Endothelial cell of umbilical vein (primary cell): ENCODE results near the gene NHLRC4. TPM values are rescaled to one million over a fixed set of nuclear protein-coding genes. Genes with fewer than 3 reads are reported as not detected.
A peak's percentile ranks its signal among the peaks of the same experiment; 100 is the strongest.

ENCODE experiments used
- BruUV-seq: library from RNA; stranded (reverse); fragments of 400-500 nt; replicated peaks from 2 replicates; lab custom pipeline; 2021; lab: Mats Ljungman, UMichigan
- CTCF ChIA-PET: fragments of 300-600, 350-600 bp; sonication (Branson Sonifier 250); formaldehyde crosslinking; loops from one replicate; lab custom pipeline; 2021; ENCODE audit warnings: antibody characterized with exemption, inconsistent platforms; lab: Charles Lee
- POLR2A ChIA-PET: fragments of 300-600, 350-600 bp; sonication (Branson Sonifier 250); formaldehyde crosslinking; loops from one replicate; lab custom pipeline; 2021; ENCODE audit warnings: antibody characterized with exemption, inconsistent platforms; lab: Charles Lee
- DNase-seq: peaks from one replicate; pipeline ENCODE4 v3.0.0-alpha.2; 2011; ENCODE audit warnings: low read depth, low spot score
- FAIRE-seq: peaks from 2 replicates; lab custom pipeline; 2011; peaks lifted over from hg19 to GRCh38; lab: Jason Lieb, UNC
- H2AFZ ChIP-seq: 2 replicates; pipeline ENCODE4 v1.6.0; 2012; ENCODE audit warnings: low read depth, low read length, control low read depth, inconsistent platforms
- H3K27ac ChIP-seq: 2 replicates; pipeline ENCODE4 v1.5.1; 2011; ENCODE audit warnings: low read depth, mild to moderate bottlenecking, control low read depth, low read length, moderate library complexity; ENCODE audit not compliant: insufficient read depth
- H3K27me3 ChIP-seq, 2 experiments: 2 replicates each; pipeline versions ENCODE4 v1.6.0 to v1.6.1; 2011; ENCODE audit warnings: low read length in 2 of 2, mixed read lengths in 1 of 2; ENCODE audit not compliant: control insufficient read depth in 2 of 2, insufficient read depth in 2 of 2
- H3K36me3 ChIP-seq, 2 experiments: 2 replicates in 1 of 2; 3 replicates in 1 of 2; pipeline ENCODE4 v1.5.1; 2011; ENCODE audit warnings: low read length in 2 of 2, mild to moderate bottlenecking in 1 of 2, moderate library complexity in 1 of 2; ENCODE audit not compliant: control insufficient read depth in 2 of 2, insufficient read depth in 2 of 2; ENCODE audit errors: extremely low read depth in 1 of 2
- H3K4me1 ChIP-seq: 3 replicates; pipeline ENCODE4 v1.5.1; 2011; ENCODE audit warnings: mild to moderate bottlenecking, low read length; ENCODE audit not compliant: control insufficient read depth, insufficient read depth; ENCODE audit errors: extremely low read depth
- H3K4me2 ChIP-seq: 2 replicates; pipeline ENCODE4 v1.6.1; 2011; ENCODE audit warnings: low read length, control low read depth, mixed read lengths; ENCODE audit not compliant: insufficient read depth
- H3K4me3 ChIP-seq, 3 experiments: fragments of 200-600 bp in 1 of 3; sonication (generic), shearing (Covaris generic) in 1 of 3; replicated peaks in 1 of 3; 2 replicates each; pipeline ENCODE4 v1.5.1; 2011 to 2016; ENCODE audit warnings: control low read depth in 3 of 3, low read length in 3 of 3, mild to moderate bottlenecking in 2 of 3, inconsistent platforms in 1 of 3, low read depth in 1 of 3, moderate library complexity in 1 of 3; ENCODE audit not compliant: insufficient read depth in 1 of 3
- H3K79me2 ChIP-seq: 2 replicates; pipeline ENCODE4 v1.6.0; 2012; ENCODE audit warnings: low read length, inconsistent platforms; ENCODE audit not compliant: control insufficient read depth, insufficient read depth
- H3K9ac ChIP-seq: replicated peaks from 2 replicates; pipeline ENCODE3; 2011; ENCODE audit warnings: low read length, control low read depth; ENCODE audit not compliant: insufficient read depth; ENCODE audit errors: extremely low read depth
- H3K9me1 ChIP-seq: replicated peaks from 3 replicates; pipeline ENCODE4 v1.6.0; 2011; ENCODE audit warnings: mild to moderate bottlenecking, low read length; ENCODE audit not compliant: control insufficient read depth, insufficient read depth; ENCODE audit errors: extremely low read depth
- H3K9me3 ChIP-seq: replicated peaks from 2 replicates; pipeline ENCODE4 v1.5.1; 2012; ENCODE audit warnings: low read length, inconsistent platforms; ENCODE audit not compliant: control insufficient read depth, insufficient read depth
- H4K20me1 ChIP-seq: replicated peaks from 2 replicates; pipeline ENCODE3; 2011; ENCODE audit warnings: mild to moderate bottlenecking, low read length; ENCODE audit not compliant: control insufficient read depth, insufficient read depth; ENCODE audit errors: extremely low read depth
- CTCF ChIP-seq, 2 donors: IDR thresholded peaks; 1 replicate in 1 of 2; 2 replicates in 1 of 2; pipeline ENCODE4 v1.5.1; 2011; ENCODE audit warnings: low read length in 2 of 2, mild to moderate bottlenecking in 2 of 2, moderate library complexity in 2 of 2, control low read depth in 1 of 2, inconsistent platforms in 1 of 2, low read depth in 1 of 2; ENCODE audit not compliant: insufficient read depth in 1 of 2; ENCODE audit errors: extremely low read depth in 1 of 2
- EZH2 ChIP-seq: IDR thresholded peaks from 2 replicates; pipeline ENCODE4 v1.6.1; 2012; ENCODE audit warnings: borderline replicate concordance, low read depth, mild to moderate bottlenecking, moderate library complexity, low read length, inconsistent platforms; ENCODE audit not compliant: severe bottlenecking
- FOS ChIP-seq: IDR thresholded peaks from 2 replicates; pipeline ENCODE4 v1.6.1; 2011; ENCODE audit warnings: mild to moderate bottlenecking, low read length, moderate library complexity, borderline replicate concordance; ENCODE audit not compliant: insufficient read depth
- GATA2 ChIP-seq: IDR thresholded peaks from 2 replicates; pipeline ENCODE4 v1.7.0; 2011; ENCODE audit warnings: low read depth, mild to moderate bottlenecking, moderate library complexity, mixed read lengths, low read length; ENCODE audit not compliant: insufficient read length, insufficient read depth
- JUN ChIP-seq: IDR thresholded peaks from 2 replicates; pipeline ENCODE4 v1.6.1; 2011; ENCODE audit warnings: borderline replicate concordance, low read depth; ENCODE audit not compliant: insufficient read length, insufficient read depth
- MAX ChIP-seq: IDR thresholded peaks from 2 replicates; pipeline ENCODE4 v1.6.1; 2011; ENCODE audit not compliant: insufficient read depth, insufficient read length
- MYC ChIP-seq: IDR thresholded peaks from one replicate; pipeline ENCODE4 v1.6.1; 2011; ENCODE audit warnings: mild to moderate bottlenecking, low read depth, low read length
- POLR2A ChIP-seq: IDR thresholded peaks from 2 replicates; pipeline ENCODE4 v1.6.1; 2012; ENCODE audit warnings: low read depth, mild to moderate bottlenecking, control low read depth, low read length
- POLR2AphosphoS5 ChIP-seq: IDR thresholded peaks from 2 replicates; pipeline ENCODE4 v1.6.1; 2012; ENCODE audit warnings: low read depth, mild to moderate bottlenecking, control low read depth, low read length, moderate library complexity; ENCODE audit not compliant: insufficient read depth
- dilution Hi-C: fragments of 300-500 bp; cut with MboI; formaldehyde crosslinking; loops from one replicate; pipeline ENCODE4 v1.15.0; 2019; ENCODE audit warnings: low sequenced_read_pairs; ENCODE audit not compliant: extremely low pct_ligation_motif_present
- intact Hi-C: fragments of 100-400 bp; cut with micrococcal nuclease; formaldehyde crosslinking; loops from one replicate; pipeline ENCODE4 v1.10.0; 2022
- polyA plus RNA-seq, 4 experiments: library from polyadenylated mRNA; depleted of rRNA in 3 of 4; stranded (reverse) in 3 of 4; unstranded in 1 of 4; fragments of >200 nt; gene quantifications; 2 replicates each; pipeline versions ENCODE4 v1.2.1 to v1.2.3, GENCODE V29; 2011 to 2012; ENCODE audit warnings: missing spikeins in 1 of 4
- total RNA-seq: library from RNA; stranded (reverse); gene quantifications from 2 replicates; pipeline ENCODE4 v1.2.3, GENCODE V29; 2021

Gene NHLRC4
- total and polyA plus RNA-seq, 2 donors (not counting 3 experiments of a cell fraction or from before 2014, with no cell fraction given) = 0.73 to 0.94 TPM

DNA sequence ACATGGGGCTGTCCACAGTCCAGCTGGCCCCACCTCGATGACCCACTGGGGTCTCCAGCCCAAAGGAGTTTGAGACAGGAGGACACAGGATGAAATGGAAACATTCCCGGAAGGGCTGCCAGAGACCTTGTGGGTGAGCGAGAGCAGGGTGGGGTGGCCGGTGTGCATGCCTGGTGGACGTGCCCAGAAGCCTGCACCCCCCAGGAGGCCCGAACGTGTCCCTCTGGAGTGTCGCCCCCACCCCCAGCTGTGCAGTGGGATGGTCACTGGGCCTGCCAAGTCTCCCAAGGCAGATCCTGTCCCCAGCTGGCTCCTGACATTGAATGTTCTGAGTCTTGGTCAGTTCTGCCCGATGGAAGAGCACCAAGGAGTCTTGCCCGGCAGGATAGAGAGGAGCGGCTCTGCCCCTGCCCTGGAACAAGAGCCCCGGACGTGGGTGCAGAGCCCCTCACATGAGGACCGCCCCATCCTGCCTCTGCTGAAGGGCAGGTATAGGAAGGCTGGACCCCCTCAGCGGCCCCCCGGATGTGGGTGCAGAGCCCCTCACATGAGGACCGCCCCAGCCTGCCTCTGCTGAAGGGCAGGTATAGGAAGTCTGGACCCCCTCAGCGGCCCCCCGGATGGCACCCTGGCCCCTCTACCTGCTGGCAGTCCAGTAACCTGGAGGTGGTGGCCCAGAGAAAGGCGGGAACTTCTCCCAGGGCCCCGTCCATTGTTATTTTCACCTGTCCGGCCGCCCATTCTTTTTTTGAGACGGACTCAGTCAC, 42.3 kb upstream of the NHLRC4 start:
- ChIA-PET CTCF (no interaction called here), POLR2A (no interaction called here)
- DNase-seq = no peak
- Histone ChIP-seq H3K4me2 (no peak overlapping the region), H3K36me3 (peaks cover 0 to 10% of the 10 kb centered on the region in 2 experiments), H3K27ac (no peak overlapping the region), H3K4me3 (no peak overlapping the region), H2AFZ (no peak overlapping the region), H4K20me1 (no peaks in the 10 kb centered on the region), H3K9me1 (no peaks in the 10 kb centered on the region), H3K9me3 (no peaks in the 10 kb centered on the region), H3K79me2 (peaks cover 27% of the 10 kb centered on the region), H3K4me1 (peaks cover 29% of the 10 kb centered on the region), H3K27me3 (no peaks in the 10 kb centered on the region), H3K9ac (no peak overlapping the region)
- BruUV-seq = no TSS peak
- dilution Hi-C loops = no loop called here
- intact Hi-C loops = loop anchor here (5.0 kb wide), 1 partner anchor 43 kb away; the partner anchor contains the start of genes NHLRC4 and PIGQ
- no peak for FAIRE-seq
- TF ChIP-seq CTCF (IDR thresholded peaks at IDR 0.05; ENCODE audit: extremely low read depth in 1 of 2, insufficient read depth in 1 of 2, low read depth in 1 of 2, low read length in 2 of 2) = no peak
- no peak for TF ChIP-seq POLR2AphosphoS5
- TF ChIP-seq POLR2A = peak; percentile 25

- intact Hi-C loops = loop anchor here (5.0 kb wide), 1 partner anchor 42 kb away; the partner anchor contains the start of genes NHLRC4 and PIGQ
- Histone ChIP-seq H3K79me2 (peaks cover 33% of the 10 kb centered on the region), H4K20me1 (no peaks in the 10 kb centered on the region)
Measured at GRCh38 chr16:525123-525519, 41.7 kb upstream of the NHLRC4 start.

More at GRCh38 chr16:525123-525519, 41.7 kb upstream of the NHLRC4 start:
- dilution Hi-C loops = no loop called here
- Histone ChIP-seq H3K27ac (peak overlapping the region; percentile 90), H3K9me3 (no peaks in the 10 kb centered on the region), H3K9me1 (no peaks in the 10 kb centered on the region), H3K36me3 (peaks cover 0 to 8% of the 10 kb centered on the region in 2 experiments), H2AFZ (no peak overlapping the region), H3K4me1 (peaks cover 35% of the 10 kb centered on the region), H3K4me2 (no peak overlapping the region), H3K9ac (no peak overlapping the region), H3K27me3 (no peaks in the 10 kb centered on the region), H3K4me3 (no peak overlapping the region)
- POLR2A ChIA-PET = no interaction called here
- FAIRE-seq (no peak), DNase-seq (no peak)
- no TSS peak for BruUV-seq
- TF ChIP-seq POLR2AphosphoS5 = no peak
- TF ChIP-seq CTCF (IDR thresholded peaks at IDR 0.05; ENCODE audit: extremely low read depth in 1 of 2, insufficient read depth in 1 of 2, low read depth in 1 of 2, low read length in 2 of 2) = no peak
- TF ChIP-seq POLR2A = no peak
- no peak for TF ChIP-seq FOS
- no peak for TF ChIP-seq JUN
- no peak for TF ChIP-seq MAX
- TF ChIP-seq GATA2 = no peak
- TF ChIP-seq EZH2 = no peak
- TF ChIP-seq MYC = no peak
- CTCF ChIA-PET = no interaction called here
